Aortic smooth muscle cell (primary cell): ENCODE data around the gene CYB5RL. TPM values are rescaled to one million over a fixed set of nuclear protein-coding genes. Genes with fewer than 3 reads are reported as not detected.

Experiments used
- total RNA-seq: library from RNA; depleted of rRNA; stranded (reverse); fragments of >200 nt; gene quantifications from 2 replicates; pipeline ENCODE4 v1.2.3, GENCODE V29; 2014

The CYB5RL gene, protein sequence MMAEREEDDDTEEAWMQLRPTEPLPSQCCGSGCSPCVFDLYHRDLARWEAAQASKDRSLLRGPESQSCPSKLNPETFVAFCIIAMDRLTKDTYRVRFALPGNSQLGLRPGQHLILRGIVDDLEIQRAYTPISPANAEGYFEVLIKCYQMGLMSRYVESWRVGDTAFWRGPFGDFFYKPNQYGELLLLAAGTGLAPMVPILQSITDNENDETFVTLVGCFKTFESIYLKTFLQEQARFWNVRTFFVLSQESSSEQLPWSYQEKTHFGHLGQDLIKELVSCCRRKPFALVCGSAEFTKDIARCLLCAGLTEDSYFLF
- 5.8 and 6.2 TPM in 2 replicates for total RNA-seq

GRCh38 chr1:54199765-54200518 lies at the start of gene CYB5RL, which contains the start of gene MRPL37:
Gene CYB5RL (minus strand): TSS chr1:54200030. CDS start chr1:54195616, 4,414 bp downstream.
Gene MRPL37 (plus strand): TSS chr1:54200167. CDS start chr1:54200244, 77 bp downstream.

GRCh38 chr1:54152696-54153095 lies 47.1 kb downstream of the CYB5RL start, which contains the start of gene CDCP2:
Gene CDCP2 (minus strand): TSS chr1:54153000. CDS start chr1:54152922, 78 bp downstream.

Other genes with a start within 250 kb of the CYB5RL start
- gene LDLRAD1, start 181.8 kb downstream of the CYB5RL start, total RNA-seq: not detected in 2 replicates
- 336 and 476 TPM in 2 replicates for gene TMEM59, start 146.8 kb downstream of the CYB5RL start, total RNA-seq
- 3.2 and 3.7 TPM in 2 replicates for gene TCEANC2, start 146.4 kb downstream of the CYB5RL start, total RNA-seq
- not detected in 2 replicates for gene CDCP2, start 47.0 kb downstream of the CYB5RL start, total RNA-seq
- gene MRPL37, start 137 bp upstream of the CYB5RL start, total RNA-seq: 44.1 and 49.5 TPM in 2 replicates
- gene SSBP3, start 206.4 kb upstream of the CYB5RL start, total RNA-seq: 10.1 and 11.1 TPM in 2 replicates